T-helper 1 cell (primary cell): ENCODE results near the gene DGKG.

ENCODE experiments used
- DNase-seq, 5 donors: peaks; one replicate each; pipeline ENCODE4 v3.0.0-alpha.2; 2012 to 2020

The DGKG gene

DNA sequence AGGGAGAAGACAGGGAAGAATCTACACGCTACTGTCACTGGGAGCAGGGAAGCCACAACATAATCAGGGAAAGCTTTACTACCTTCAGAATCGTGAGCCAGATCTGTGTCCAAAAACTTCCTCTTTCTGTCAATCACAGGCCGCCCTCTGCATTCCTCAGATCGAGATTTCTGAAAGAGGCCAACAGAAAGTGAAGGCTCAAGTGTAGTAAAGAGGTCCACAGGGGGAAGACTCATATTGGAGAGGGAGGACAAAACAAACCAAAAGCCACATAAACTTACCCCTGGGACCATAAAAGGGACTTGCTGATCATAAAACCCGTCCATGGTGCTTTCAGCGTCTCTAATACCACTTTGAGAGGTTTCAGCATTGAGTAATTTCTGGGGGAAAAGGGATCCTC, 256.5 kb downstream of the DGKG start:
- DNase-seq: no peak

DNA sequence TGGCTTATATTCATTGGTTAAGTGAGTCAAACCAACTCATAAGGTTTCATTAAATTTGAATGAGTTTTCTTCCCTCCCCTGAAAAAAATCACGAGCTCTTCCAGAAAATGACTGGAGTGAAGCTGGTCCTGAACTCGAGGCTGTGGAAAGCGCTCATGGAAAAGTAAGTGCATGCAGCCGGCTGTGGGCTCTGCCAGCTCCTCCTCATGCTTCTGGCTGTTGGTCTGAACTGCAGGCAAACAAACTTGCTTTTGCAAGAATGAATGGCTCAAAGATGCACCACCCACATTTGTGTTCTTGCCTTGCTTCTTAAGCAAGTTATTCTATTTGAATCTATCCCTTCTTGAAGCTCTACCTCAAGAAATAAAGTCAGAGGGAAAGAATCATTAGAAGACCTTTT, 259.3 kb downstream of the DGKG start:
- no peak for DNase-seq

DNA sequence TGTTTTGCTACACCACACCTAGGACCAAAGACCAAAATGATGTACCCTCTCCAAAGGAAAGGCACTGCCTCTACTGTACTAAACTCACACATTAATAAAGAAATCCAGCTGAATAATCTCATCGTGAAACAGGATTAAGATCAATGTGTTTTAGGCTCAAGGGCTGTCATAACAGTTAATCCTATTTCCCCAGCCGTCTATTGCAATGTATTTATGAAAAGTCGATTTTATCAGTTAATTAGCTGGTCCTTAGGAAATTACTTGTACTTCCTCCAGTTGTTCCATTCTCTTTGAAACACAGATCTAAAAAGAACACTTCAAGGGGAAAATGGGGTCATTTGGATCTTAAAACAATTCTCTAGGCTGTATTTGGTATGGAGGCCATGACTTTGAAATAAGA, 261.6 kb downstream of the DGKG start:
- no peak for DNase-seq

DNA sequence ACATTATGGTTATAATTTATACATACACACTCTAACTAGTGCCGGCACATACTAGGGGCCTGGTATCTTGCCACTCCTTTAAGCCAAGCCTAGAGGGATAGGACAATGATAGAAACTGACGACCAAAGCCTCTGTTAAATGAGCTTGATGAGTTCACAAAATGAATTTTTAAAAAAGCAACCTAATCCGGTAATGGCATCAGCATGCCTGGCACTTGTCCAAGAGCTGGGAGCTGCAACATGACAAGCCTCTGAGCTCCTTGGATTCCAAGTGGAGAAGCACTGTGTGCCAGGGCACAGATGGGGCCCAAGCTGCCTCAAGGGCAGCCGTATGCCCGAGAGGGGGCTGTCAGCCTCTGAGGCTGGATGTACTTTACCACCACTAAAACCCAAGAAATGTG, 262.9 kb downstream of the DGKG start:
- DNase-seq: no peak

DNA sequence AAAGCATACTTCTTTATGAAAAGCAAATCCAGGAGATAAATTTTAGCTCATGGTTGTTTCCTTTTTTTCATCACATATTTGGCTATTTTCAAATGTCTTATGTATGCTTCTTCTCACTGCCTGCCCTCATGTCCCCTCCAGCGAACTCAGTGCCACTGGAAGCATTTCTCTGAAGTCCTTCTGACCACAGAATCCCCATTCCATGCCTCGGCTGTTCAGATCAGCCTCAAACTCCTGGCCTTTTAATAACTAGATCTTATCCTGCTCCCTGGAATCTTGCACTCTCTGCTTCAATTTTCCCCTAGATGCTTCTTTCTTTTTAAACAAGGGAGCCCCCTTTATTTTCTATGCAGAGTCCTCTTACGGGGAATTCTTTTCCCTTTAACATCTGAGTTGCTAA, 263.3 kb downstream of the DGKG start:
- no peak for DNase-seq

DNA sequence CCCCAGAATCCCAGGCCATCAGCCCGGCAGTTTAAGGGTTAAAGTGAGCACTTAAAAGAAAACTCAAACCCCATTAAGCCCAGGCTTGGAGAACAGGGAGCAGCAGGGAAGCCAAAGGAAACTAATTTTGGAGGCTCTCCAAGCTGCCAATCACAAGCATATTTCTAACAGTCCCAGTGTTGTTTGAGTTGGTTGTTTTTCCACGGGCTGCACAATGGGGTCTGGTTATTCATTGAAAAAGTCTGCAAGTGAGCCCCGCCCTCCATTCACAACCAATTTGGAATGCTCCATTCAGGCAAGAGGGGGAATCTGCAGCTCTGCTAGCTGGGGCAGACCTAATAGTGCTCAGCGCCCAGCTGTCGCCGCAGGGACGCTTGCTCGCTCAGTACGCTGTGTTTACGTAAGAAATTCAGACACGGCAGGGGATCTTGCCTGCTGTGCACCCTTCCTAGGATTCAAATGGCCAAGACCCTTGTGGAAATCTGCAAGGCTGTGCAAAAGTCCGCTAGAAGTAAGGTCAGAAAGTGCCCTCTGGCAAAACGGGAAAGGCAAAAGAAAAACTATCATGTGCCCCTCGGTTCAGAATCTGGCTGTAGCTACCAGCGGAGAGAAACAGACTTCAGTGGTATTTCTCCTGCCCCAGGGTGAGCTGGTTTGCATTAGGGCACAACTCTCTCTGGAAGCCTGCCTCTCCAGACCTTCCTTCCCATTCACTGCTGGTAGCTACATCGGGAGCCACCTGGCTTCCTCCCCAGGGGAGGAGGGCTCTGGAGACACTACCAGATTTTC, 264.2 kb downstream of the DGKG start:
- DNase-seq: no peak

DNA sequence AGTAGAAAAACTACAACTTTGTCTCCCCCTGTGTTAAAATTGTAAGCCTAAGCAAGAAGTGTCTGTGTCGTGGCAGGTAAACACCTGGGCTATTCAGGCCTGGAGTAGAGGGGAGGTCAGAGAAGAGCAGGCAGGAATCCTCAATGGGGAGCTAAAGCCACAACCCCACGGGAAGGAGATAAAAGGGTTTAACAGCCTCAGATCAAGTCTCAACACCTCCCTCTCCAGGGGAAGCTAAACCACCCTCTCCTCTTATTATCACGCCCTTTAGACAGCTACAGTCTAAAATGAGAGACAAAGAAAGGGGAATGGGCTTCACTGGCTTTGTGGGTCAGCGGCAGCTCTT, 264.7 kb downstream of the DGKG start:
- DNase-seq: no peak
